Measurements from ENCODE around the gene DMBT1.

DMBT1 gene

GRCh38 chr10:122560279-122560804 is at the start of gene DMBT1:
Gene DMBT1 (plus strand): TSS chr10:122560754. CDS start chr10:122560771, 17 bp downstream.
- DNase-seq (ENCODE audit: low read depth in 2 of 2): no peak

GRCh38 chr10:122513053-122513452 is 47.5 kb upstream of the DMBT1 start:
- DNase-seq (ENCODE audit: low read depth in 2 of 2): no peak

GRCh38 chr10:122514045-122514840 is 46.3 kb upstream of the DMBT1 start:
- DNase-seq (ENCODE audit: low read depth in 2 of 2): no peak

- no peak for DNase-seq (ENCODE audit: low read depth in 2 of 2)
Measured at GRCh38 chr10:122515022-122515424, 45.5 kb upstream of the DMBT1 start.

- peak; percentile 15 to 53 for DNase-seq (ENCODE audit: low read depth in 2 of 2)
Measured at GRCh38 chr10:122515588-122516231, 44.8 kb upstream of the DMBT1 start.

GRCh38 chr10:122516734-122517133 is 43.8 kb upstream of the DMBT1 start:
- no peak for DNase-seq (ENCODE audit: low read depth in 2 of 2)

- DNase-seq (ENCODE audit: low read depth in 2 of 2): no peak
Measured at GRCh38 chr10:122519144-122519543, 41.4 kb upstream of the DMBT1 start.

GRCh38 chr10:122519873-122520272 is 40.7 kb upstream of the DMBT1 start:
- no peak for DNase-seq (ENCODE audit: low read depth in 2 of 2)

GRCh38 chr10:122521011-122521410 is 39.5 kb upstream of the DMBT1 start:
- no peak for DNase-seq (ENCODE audit: low read depth in 2 of 2)

- no peak for DNase-seq (ENCODE audit: low read depth in 2 of 2)
Measured at GRCh38 chr10:122524811-122525210, 35.7 kb upstream of the DMBT1 start.

GRCh38 chr10:122525788-122526187 is 34.8 kb upstream of the DMBT1 start:
- no peak for DNase-seq (ENCODE audit: low read depth in 2 of 2)

GRCh38 chr10:122526892-122527291 is 33.7 kb upstream of the DMBT1 start:
- no peak for DNase-seq (ENCODE audit: low read depth in 2 of 2)

GRCh38 chr10:122530177-122530576 is 30.4 kb upstream of the DMBT1 start:
- no peak for DNase-seq (ENCODE audit: low read depth in 2 of 2)

- no peak for DNase-seq (ENCODE audit: low read depth in 2 of 2)
Measured at GRCh38 chr10:122531261-122531660, 29.3 kb upstream of the DMBT1 start.

GRCh38 chr10:122531939-122532338 is 28.6 kb upstream of the DMBT1 start:
- no peak for DNase-seq (ENCODE audit: low read depth in 2 of 2)

GRCh38 chr10:122532601-122533296 is 27.8 kb upstream of the DMBT1 start:
- no peak for DNase-seq (ENCODE audit: low read depth in 2 of 2)

GRCh38 chr10:122537545-122537944 is 23.0 kb upstream of the DMBT1 start:
- DNase-seq (ENCODE audit: low read depth in 2 of 2): no peak

- DNase-seq (ENCODE audit: low read depth in 2 of 2): no peak
Measured at GRCh38 chr10:122541541-122542002, 19.0 kb upstream of the DMBT1 start.

GRCh38 chr10:122543676-122544445 is 16.7 kb upstream of the DMBT1 start:
- no peak for DNase-seq (ENCODE audit: low read depth in 2 of 2)

GRCh38 chr10:122544493-122544892 is 16.1 kb upstream of the DMBT1 start:
- DNase-seq (ENCODE audit: low read depth in 2 of 2): no peak

GRCh38 chr10:122546242-122546641 is 14.3 kb upstream of the DMBT1 start:
- no peak for DNase-seq (ENCODE audit: low read depth in 2 of 2)

Measured in activated CD8-positive, alpha-beta memory T cell treated with anti-CD3 and anti-CD28 coated beads for 4 hours (primary cell).